Common myeloid progenitor, CD34-positive (primary cell): ENCODE results near the gene SUPT20HL1.

Experiments used
- CTCF ChIA-PET: fragments of 350-600 bp; sonication (Branson Sonifier 250); formaldehyde crosslinking; loops from one replicate; lab custom pipeline; 2021; ENCODE audit warnings: antibody characterized with exemption; lab: Charles Lee
- POLR2A ChIA-PET: fragments of 350-600 bp; sonication (Branson Sonifier 250); formaldehyde crosslinking; loops from one replicate; lab custom pipeline; 2021; ENCODE audit warnings: antibody characterized with exemption; lab: Charles Lee
- DNase-seq, 3 donors: peaks; one replicate each; pipeline versions ENCODE4 v3.0.0 to v3.0.0-alpha.2; 2013
- H3K27ac ChIP-seq, 2 experiments: 1 replicate in 1 of 2; 2 replicates in 1 of 2; pipeline ENCODE4 v1.7.0; 2013; ENCODE audit warnings: inconsistent platforms in 2 of 2, low read length in 2 of 2, mild to moderate bottlenecking in 2 of 2, low read depth in 1 of 2, moderate library complexity in 1 of 2; ENCODE audit not compliant: severe bottlenecking in 2 of 2, insufficient read depth in 1 of 2, poor library complexity in 1 of 2
- H3K27me3 ChIP-seq, 5 experiments: replicated peaks in 2 of 5; 1 replicate in 3 of 5; 2 replicates in 2 of 5; pipeline versions ENCODE4 v1.6.1 to v1.7.0; 2013; ENCODE audit warnings: low read length in 4 of 5, mild to moderate bottlenecking in 2 of 5, moderate library complexity in 2 of 5, inconsistent platforms in 1 of 5; ENCODE audit not compliant: insufficient read depth in 5 of 5, control insufficient read depth in 4 of 5
- H3K36me3 ChIP-seq, 4 experiments: 1 replicate in 2 of 4; 2 replicates in 2 of 4; pipeline versions ENCODE4 v1.6.1 to v1.7.0; 2013; ENCODE audit warnings: low read length in 3 of 4, control low read depth in 1 of 4, mild to moderate bottlenecking in 1 of 4; ENCODE audit not compliant: control insufficient read depth in 4 of 4, insufficient read depth in 4 of 4
- H3K4me1 ChIP-seq, 4 experiments: 1 replicate in 3 of 4; 2 replicates in 1 of 4; pipeline versions ENCODE4 v1.6.1 to v1.7.1; 2013; ENCODE audit warnings: low read length in 3 of 4, mild to moderate bottlenecking in 3 of 4, control low read depth in 1 of 4, inconsistent platforms in 1 of 4, moderate library complexity in 1 of 4; ENCODE audit not compliant: control insufficient read depth in 4 of 4, insufficient read depth in 4 of 4; ENCODE audit errors: control extremely low read depth in 1 of 4
- H3K4me3 ChIP-seq, 7 experiments: 1 replicate in 4 of 7; 2 replicates in 3 of 7; pipeline versions ENCODE4 v1.5.1 to v1.7.0; 2013; ENCODE audit warnings: mild to moderate bottlenecking in 7 of 7, low read length in 6 of 7, moderate library complexity in 6 of 7, inconsistent platforms in 2 of 7, low read depth in 2 of 7, control low read depth in 1 of 7; ENCODE audit not compliant: insufficient read depth in 4 of 7, control insufficient read depth in 1 of 7; ENCODE audit errors: extremely low read depth in 1 of 7
- H3K9me3 ChIP-seq, 5 experiments: 1 replicate in 4 of 5; 2 replicates in 1 of 5; pipeline versions ENCODE4 v1.6.1 to v1.7.1; 2013; ENCODE audit warnings: low read length in 4 of 5, mild to moderate bottlenecking in 2 of 5, inconsistent platforms in 1 of 5, low read depth in 1 of 5, moderate library complexity in 1 of 5; ENCODE audit not compliant: control insufficient read depth in 4 of 5, insufficient read depth in 2 of 5; ENCODE audit errors: control extremely low read depth in 1 of 5
- WGBS: methylation state at CpG from one replicate; pipeline ENCODE4 v1.1.5; 2013; ENCODE audit not compliant: insufficient coverage; 5-methylcytosine and 5-hydroxymethylcytosine counted together

SUPT20HL1 gene

GRCh38 chrX:24317567-24317966 lies 42.9 kb upstream of the SUPT20HL1 start:
- ChIA-PET CTCF (interaction anchor here (0.7 kb wide), 1 partner anchor 332 kb away, joined by 3 read pairs; no protein-coding TSS in a partner anchor), POLR2A (interaction anchor here (0.5 kb wide), 1 partner anchor 55 kb away, joined by 6 read pairs; no protein-coding TSS in a partner anchor)
- WGBS = no CpG with 5 or more reads among the region's 1 CpG
- H3K9me3 ChIP-seq = no peaks in the 10 kb centered on the region
- no peak overlapping the region for H3K27ac ChIP-seq
- H3K4me1 ChIP-seq = no peaks in the 10 kb centered on the region
- DNase-seq = no peak
- H3K27me3 ChIP-seq = peaks cover 0 to 25% (median 0%) of the 10 kb centered on the region in 5 experiments
- H3K4me3 ChIP-seq = no peak overlapping the region
- no peaks in the 10 kb centered on the region for H3K36me3 ChIP-seq

GRCh38 chrX:24321741-24322395 lies 38.6 kb upstream of the SUPT20HL1 start:
- Histone ChIP-seq H3K4me1 (no peaks in the 10 kb centered on the region), H3K36me3 (no peaks in the 10 kb centered on the region), H3K4me3 (no peak overlapping the region), H3K9me3 (no peaks in the 10 kb centered on the region), H3K27ac (no peak overlapping the region), H3K27me3 (peaks cover 0 to 25% (median 0%) of the 10 kb centered on the region in 5 experiments)
- POLR2A ChIA-PET = interaction anchor here (0.6 kb wide), 1 partner anchor 54 kb away, joined by 6 read pairs; no protein-coding TSS in a partner anchor
- 84% methylated on average over 4 of the region's 4 CpGs for WGBS
- no peak for DNase-seq
- CTCF ChIA-PET = no interaction called here

GRCh38 chrX:24325231-24325630 lies 35.2 kb upstream of the SUPT20HL1 start:
- Histone ChIP-seq H3K9me3 (no peaks in the 10 kb centered on the region), H3K4me1 (no peaks in the 10 kb centered on the region), H3K27me3 (peaks cover 0 to 14% (median 0%) of the 10 kb centered on the region in 5 experiments), H3K36me3 (no peaks in the 10 kb centered on the region), H3K4me3 (no peak overlapping the region), H3K27ac (no peak overlapping the region)
- DNase-seq = no peak
- ChIA-PET POLR2A (no interaction called here), CTCF (no interaction called here)
- WGBS = no CpG with 5 or more reads among the region's 1 CpG

- CTCF ChIA-PET = no interaction called here
- no peak overlapping the region for H3K4me3 ChIP-seq
- no peak overlapping the region for H3K27ac ChIP-seq
- H3K9me3 ChIP-seq = peaks cover 0 to 4% (median 0%) of the 10 kb centered on the region in 5 experiments
- no peaks in the 10 kb centered on the region for H3K36me3 ChIP-seq
- no peak for DNase-seq
- POLR2A ChIA-PET = no interaction called here
- H3K4me1 ChIP-seq = no peaks in the 10 kb centered on the region
- peaks cover 0 to 29% (median 0%) of the 10 kb centered on the region in 5 experiments for H3K27me3 ChIP-seq
- WGBS = no CpG with 5 or more reads among the region's 4 CpGs
These were observed 27.6 kb upstream of the SUPT20HL1 start for GRCh38 chrX:24332878-24333277.

- Histone ChIP-seq H3K9me3 (peaks cover 0 to 4% (median 0%) of the 10 kb centered on the region in 5 experiments), H3K27me3 (peaks cover 0 to 29% (median 0%) of the 10 kb centered on the region in 5 experiments), H3K36me3 (no peaks in the 10 kb centered on the region), H3K4me3 (no peak overlapping the region), H3K27ac (no peak overlapping the region), H3K4me1 (no peaks in the 10 kb centered on the region)
- no CpG with 5 or more reads among the region's 1 CpG for WGBS
- POLR2A ChIA-PET = no interaction called here
- no peak for DNase-seq
- CTCF ChIA-PET = no interaction called here
These were observed 27.1 kb upstream of the SUPT20HL1 start for GRCh38 chrX:24333371-24333770.

- H3K4me1 ChIP-seq = no peaks in the 10 kb centered on the region
- no peaks in the 10 kb centered on the region for H3K36me3 ChIP-seq
- H3K27me3 ChIP-seq = peaks cover 0 to 29% (median 0%) of the 10 kb centered on the region in 5 experiments
- ChIA-PET POLR2A (no interaction called here), CTCF (no interaction called here)
- H3K4me3 ChIP-seq = no peak overlapping the region
- peaks cover 0 to 4% (median 0%) of the 10 kb centered on the region in 5 experiments for H3K9me3 ChIP-seq
- H3K27ac ChIP-seq = no peak overlapping the region
- no peak for DNase-seq
These were observed 26.0 kb upstream of the SUPT20HL1 start for GRCh38 chrX:24334461-24334860.

GRCh38 chrX:24335871-24336270 lies 24.6 kb upstream of the SUPT20HL1 start:
- WGBS = no CpG with 5 or more reads among the region's 1 CpG
- Histone ChIP-seq H3K4me3 (no peak overlapping the region), H3K27ac (no peak overlapping the region), H3K36me3 (no peaks in the 10 kb centered on the region), H3K4me1 (no peaks in the 10 kb centered on the region), H3K27me3 (peaks cover 0 to 29% (median 0%) of the 10 kb centered on the region in 5 experiments), H3K9me3 (peaks cover 0 to 4% (median 0%) of the 10 kb centered on the region in 5 experiments)
- ChIA-PET CTCF (no interaction called here), POLR2A (no interaction called here)
- DNase-seq = no peak
